GM12878 (cell line): ENCODE data around the gene BRICD5. TPM values are rescaled to one million over a fixed set of nuclear protein-coding genes. Genes with fewer than 3 reads are reported as not detected.

Experiments used
- ATAC-seq: fragments of 200-7000 bp; cut with Tn5 transposase; 3 replicates; pipeline ENCODE4 v1.9.1; 2020; ENCODE audit warnings: mild to moderate bottlenecking, moderate library complexity
- BruUV-seq: library from RNA; stranded (reverse); fragments of 400-500 nt; replicated peaks from 2 replicates; lab custom pipeline; 2021; lab: Mats Ljungman, UMichigan
- CTCF ChIA-PET: fragments of 300-600 bp; sonication (Branson Sonifier 250); formaldehyde crosslinking; extraction: SDS; loops from one replicate; lab custom pipeline; 2021; ENCODE audit warnings: inconsistent platforms; lab: Yijun Ruan, JAX
- POLR2A ChIA-PET: fragments of 350-600 bp; formaldehyde crosslinking; extraction: SDS; loops from one replicate; lab custom pipeline; 2021; ENCODE audit warnings: inconsistent platforms; lab: Charles Lee
- RAD21 ChIA-PET: fragments of 300-600 bp; sonication (Branson Sonifier 250); formaldehyde crosslinking; loops from one replicate; lab custom pipeline; 2023; ENCODE audit warnings: antibody characterized with exemption; ENCODE audit not compliant: unreplicated experiment; lab: Charles Lee
- SMC1A ChIA-PET: fragments of 300-600 bp; sonication (Branson Sonifier 250); formaldehyde crosslinking; loops from one replicate; lab custom pipeline; 2023; ENCODE audit not compliant: unreplicated experiment, uncharacterized antibody; lab: Charles Lee
- DNase-seq: peaks from one replicate; pipeline ENCODE4 v3.0.0-alpha.2; 2011; ENCODE audit warnings: low read depth, low spot score
- FAIRE-seq: peaks from 3 replicates; lab custom pipeline; 2011; peaks lifted over from hg19 to GRCh38; lab: Jason Lieb, UNC
- H2AFZ ChIP-seq: 2 replicates; pipeline ENCODE4 v1.6.0; 2011; ENCODE audit warnings: low read depth, low read length, control low read depth; ENCODE audit not compliant: control insufficient read depth
- H3K27ac ChIP-seq: 2 replicates; pipeline ENCODE4 v1.5.1; 2011; ENCODE audit warnings: control low read depth; ENCODE audit not compliant: control insufficient read depth, insufficient read depth
- H3K27me3 ChIP-seq, 2 experiments: replicated peaks in 1 of 2; 2 replicates each; pipeline versions ENCODE4 v1.6.0 to v1.6.1; 2011; ENCODE audit warnings: low read length in 1 of 2; ENCODE audit not compliant: control insufficient read depth in 2 of 2, insufficient read depth in 2 of 2
- H3K36me3 ChIP-seq, 2 experiments: 2 replicates each; pipeline ENCODE4 v1.5.1; 2011; ENCODE audit warnings: low read length in 1 of 2; ENCODE audit not compliant: control insufficient read depth in 2 of 2, insufficient read depth in 2 of 2
- H3K4me1 ChIP-seq: 2 replicates; pipeline ENCODE4 v1.6.1; 2011; ENCODE audit warnings: mild to moderate bottlenecking, low read length, moderate library complexity, mixed read lengths; ENCODE audit not compliant: control insufficient read depth, insufficient read depth
- H3K4me2 ChIP-seq: 2 replicates; pipeline ENCODE4 v1.6.0; 2011; ENCODE audit warnings: control low read depth; ENCODE audit not compliant: control insufficient read depth, insufficient read depth
- H3K4me3 ChIP-seq: fragments of 200-600 bp; sonication (generic); 2 replicates; pipeline ENCODE4 v1.5.1; 2016
- H3K79me2 ChIP-seq: 2 replicates; pipeline ENCODE4 v1.6.0; 2011; ENCODE audit warnings: low read length; ENCODE audit not compliant: control insufficient read depth, insufficient read depth
- H3K9ac ChIP-seq: 2 replicates; pipeline ENCODE4 v1.8.0; 2011; ENCODE audit warnings: low read length, control low read depth, mixed read lengths; ENCODE audit not compliant: control insufficient read depth, insufficient read depth
- H3K9me3 ChIP-seq: replicated peaks from 3 replicates; pipeline ENCODE4 v1.5.1; 2011; ENCODE audit warnings: mild to moderate bottlenecking, low read length; ENCODE audit not compliant: control insufficient read depth, insufficient read depth
- H4K20me1 ChIP-seq: 2 replicates; pipeline ENCODE4 v1.6.0; 2011; ENCODE audit not compliant: control insufficient read depth, insufficient read depth
- BHLHE40 ChIP-seq, 2 experiments: fragments of 450-650 bp in 1 of 2; IDR thresholded peaks; 2 replicates each; pipeline ENCODE4 v1.6.1; 2011 to 2017; ENCODE audit warnings: low read depth in 2 of 2, borderline replicate concordance in 1 of 2, improper control_type of control experiment in 1 of 2, low read length in 1 of 2, mild to moderate bottlenecking in 1 of 2
- EP300 ChIP-seq, 2 experiments: fragments of 150-350 bp in 1 of 2; IDR thresholded peaks; 2 replicates each; pipeline ENCODE4 v1.6.1; 2011 to 2012; ENCODE audit warnings: low read depth in 2 of 2, low read length in 2 of 2, borderline replicate concordance in 1 of 2, improper control_type of control experiment in 1 of 2, inconsistent platforms in 1 of 2; ENCODE audit not compliant: control insufficient read depth in 1 of 2
- MEF2B ChIP-seq: fragments of 450-650 bp; IDR thresholded peaks from 2 replicates; pipeline ENCODE4 v1.6.1; 2018; ENCODE audit warnings: mild to moderate bottlenecking, moderate library complexity; ENCODE audit not compliant: partially characterized antibody, poor library complexity, severe bottlenecking
- RFX5 ChIP-seq: IDR thresholded peaks from 2 replicates; pipeline ENCODE4 v1.6.1; 2011; ENCODE audit warnings: low read depth, low read length, improper control_type of control experiment
- SMARCA5 ChIP-seq: fragments of 450-650 bp; IDR thresholded peaks from 2 replicates; pipeline ENCODE4 v1.6.1; 2017; ENCODE audit warnings: mild to moderate bottlenecking
- TCF12 ChIP-seq: IDR thresholded peaks from 2 replicates; pipeline ENCODE4 v1.6.1; 2011; ENCODE audit warnings: low read depth, mild to moderate bottlenecking, low read length
- WGBS: methylation state at CpG from one replicate; pipeline ENCODE4 v1.1.6; 2016; ENCODE audit warnings: low lambda C conversion rate; ENCODE audit not compliant: insufficient replicate concordance, insufficient coverage; ENCODE audit errors: missing lambda C conversion rate; 5-methylcytosine and 5-hydroxymethylcytosine counted together
- in situ Hi-C: fragments of 300-500 bp; cut with MboI; formaldehyde crosslinking; loops from 9 replicates; pipeline ENCODE4 v1.14.3; 2018; ENCODE audit warnings: mixed read lengths
- intact Hi-C: fragments of 100-400 bp; cut with micrococcal nuclease; formaldehyde crosslinking; loops from one replicate; pipeline ENCODE4 v1.14.2; 2022; ENCODE audit not compliant: unreplicated experiment
- polyA plus RNA-seq, 11 experiments: library from polyadenylated mRNA; depleted of rRNA in 4 of 11; unstranded in 6 of 11; stranded (reverse) in 5 of 11; fragments of >200 nt; fragmentation: Nextera tagmentation in 4 of 11; fragmentation: Illumina TruSeq in 1 of 11; extraction: Ambion mirVana in 4 of 11; extraction: Trizol in 1 of 11; gene quantifications; 1 replicate in 1 of 11; 2 replicates in 10 of 11; pipeline versions ENCODE4 v1.2.1 to v1.2.3, GENCODE V29; 2011 to 2016; ENCODE audit warnings: inconsistent platforms in 2 of 11, missing spikeins in 2 of 11, low read depth in 1 of 11
- total RNA-seq, 4 experiments: library from RNA; depleted of rRNA in 3 of 4; stranded (reverse); fragments of >200 nt in 3 of 4; fragmentation: Illumina TruSeq in 1 of 4; extraction: Trizol in 1 of 4; gene quantifications; 2 replicates each; pipeline versions ENCODE4 v1.2.1 to v1.2.3, GENCODE V29; 2013 to 2021
- TF ChIP-seq, protein P1 (sequence below): fragments of 450-650 bp; IDR thresholded peaks from 2 replicates; pipeline ENCODE4 v1.6.1; 2017; ENCODE audit warnings: mild to moderate bottlenecking, moderate library complexity

BRICD5 gene
- total and polyA plus RNA-seq, 10 of the 15 experiments (the other 5 are each of a cell fraction or from before 2014, with no cell fraction given): 0.58 to 11.6 (median 1.5) TPM; not detected in 1

DNA sequence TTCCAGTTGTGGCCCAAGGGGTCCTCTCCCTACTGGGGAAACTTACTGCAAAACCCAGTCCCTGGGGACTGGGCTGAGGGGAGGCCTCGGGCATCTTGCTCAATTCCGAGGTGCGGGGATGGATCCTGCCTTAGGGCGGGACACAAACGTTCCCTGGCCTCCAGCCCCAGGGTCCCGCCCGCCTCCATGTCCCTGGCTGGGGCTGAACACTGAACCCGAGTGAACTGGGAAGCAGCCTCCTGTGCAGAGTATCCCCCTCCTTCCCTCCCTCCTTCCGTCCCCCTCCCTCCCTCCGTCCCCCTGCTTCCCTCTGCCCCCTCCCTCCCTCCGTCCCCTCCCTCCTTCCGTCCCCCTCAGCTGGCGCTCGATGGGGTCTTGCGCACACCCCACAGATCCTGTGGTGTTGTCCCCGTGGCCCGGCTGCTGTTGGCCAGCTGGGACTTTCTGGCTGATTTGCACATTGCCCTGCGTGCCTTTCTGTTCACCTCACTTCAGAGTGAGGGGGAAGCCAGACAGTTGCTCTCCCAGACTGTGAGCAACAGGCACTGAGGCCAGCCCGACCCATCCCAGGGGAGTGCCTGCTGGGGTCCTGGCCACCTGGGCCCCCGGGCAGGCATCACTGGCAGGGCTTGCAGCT lies 49.6 kb downstream of the BRICD5 start:
- ChIA-PET CTCF (interaction anchor here (0.8 to 1.9 kb wide), 2 partner anchors 8 to 20 kb away, joined by 4 to 5 read pairs; no protein-coding TSS in a partner anchor), RAD21 (no interaction called here), SMC1A (no interaction called here)
- Histone ChIP-seq H3K36me3 (peaks cover 0 to 8% of the 10 kb centered on the region in 2 experiments; a peak in 2 of 4 replicates), H3K27ac (peak overlapping the region; percentile 55; the same call in 1 of the 2 replicates), H3K4me3 (peak overlapping the region; percentile 24; the same call in 1 of the 2 replicates), H3K9me3 (no peaks in the 10 kb centered on the region; the same call in 2 of the 3 replicates), H3K79me2 (peaks cover 69% of the 10 kb centered on the region), H3K27me3 (no peaks in the 10 kb centered on the region), H3K4me2 (0 out of 2 replicates have a peak overlapping the region, but pooled peaks have one; percentile 26)
- WGBS: under 1% methylated on average over 14 of the region's 20 CpGs
- no TSS peak for BruUV-seq
- TF ChIP-seq EP300 (IDR thresholded peaks at IDR 0.05; ENCODE audit: borderline replicate concordance in 1 of 2, control insufficient read depth in 1 of 2, low read depth in 2 of 2, low read length in 2 of 2) (no peak), SMARCA5 (0 out of 2 replicates have a peak, but pooled peaks have one; percentile 21), BHLHE40 (IDR thresholded peaks at IDR 0.05; ENCODE audit: borderline replicate concordance in 1 of 2, low read depth in 2 of 2, low read length in 1 of 2) (0 out of 4 replicates have a peak, but pooled peaks of 1 of the 2 experiments have one; percentile 10), RFX5 (no peak), MEF2B (peak; percentile 76), TCF12 (peak; percentile 28; the same call in 1 of the 2 replicates)
- TF ChIP-seq, protein P1, sequence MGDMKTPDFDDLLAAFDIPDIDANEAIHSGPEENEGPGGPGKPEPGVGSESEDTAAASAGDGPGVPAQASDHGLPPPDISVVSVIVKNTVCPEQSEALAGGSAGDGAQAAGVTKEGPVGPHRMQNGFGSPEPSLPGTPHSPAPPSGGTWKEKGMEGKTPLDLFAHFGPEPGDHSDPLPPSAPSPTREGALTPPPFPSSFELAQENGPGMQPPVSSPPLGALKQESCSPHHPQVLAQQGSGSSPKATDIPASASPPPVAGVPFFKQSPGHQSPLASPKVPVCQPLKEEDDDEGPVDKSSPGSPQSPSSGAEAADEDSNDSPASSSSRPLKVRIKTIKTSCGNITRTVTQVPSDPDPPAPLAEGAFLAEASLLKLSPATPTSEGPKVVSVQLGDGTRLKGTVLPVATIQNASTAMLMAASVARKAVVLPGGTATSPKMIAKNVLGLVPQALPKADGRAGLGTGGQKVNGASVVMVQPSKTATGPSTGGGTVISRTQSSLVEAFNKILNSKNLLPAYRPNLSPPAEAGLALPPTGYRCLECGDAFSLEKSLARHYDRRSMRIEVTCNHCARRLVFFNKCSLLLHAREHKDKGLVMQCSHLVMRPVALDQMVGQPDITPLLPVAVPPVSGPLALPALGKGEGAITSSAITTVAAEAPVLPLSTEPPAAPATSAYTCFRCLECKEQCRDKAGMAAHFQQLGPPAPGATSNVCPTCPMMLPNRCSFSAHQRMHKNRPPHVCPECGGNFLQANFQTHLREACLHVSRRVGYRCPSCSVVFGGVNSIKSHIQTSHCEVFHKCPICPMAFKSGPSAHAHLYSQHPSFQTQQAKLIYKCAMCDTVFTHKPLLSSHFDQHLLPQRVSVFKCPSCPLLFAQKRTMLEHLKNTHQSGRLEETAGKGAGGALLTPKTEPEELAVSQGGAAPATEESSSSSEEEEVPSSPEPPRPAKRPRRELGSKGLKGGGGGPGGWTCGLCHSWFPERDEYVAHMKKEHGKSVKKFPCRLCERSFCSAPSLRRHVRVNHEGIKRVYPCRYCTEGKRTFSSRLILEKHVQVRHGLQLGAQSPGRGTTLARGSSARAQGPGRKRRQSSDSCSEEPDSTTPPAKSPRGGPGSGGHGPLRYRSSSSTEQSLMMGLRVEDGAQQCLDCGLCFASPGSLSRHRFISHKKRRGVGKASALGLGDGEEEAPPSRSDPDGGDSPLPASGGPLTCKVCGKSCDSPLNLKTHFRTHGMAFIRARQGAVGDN: peak; percentile 39
- TF ChIP-seq, all 136 proteins: peak for 5
- Histone ChIP-seq H4K20me1 (no peaks in the 10 kb centered on the region), H3K4me1 (peaks cover 26% of the 10 kb centered on the region), H3K9ac (peak overlapping the region; percentile 64), H2AFZ (no peak overlapping the region)
- POLR2A ChIA-PET: interaction anchor here (0.5 to 1.3 kb wide), 4 partner anchors 9 to 327 kb away, joined by 3 to 7 read pairs (median 4); no protein-coding TSS in a partner anchor
- intact Hi-C loops (no loop called here), in situ Hi-C loops (no loop called here)
- FAIRE-seq (no peak), DNase-seq (no peak), ATAC-seq (peak; percentile 62)

Other genes starting within 250 kb of the BRICD5 start
Only the 7 nearest of the 24 such genes appear.
- gene TRAF7, start 55.1 kb downstream of the BRICD5 start, total RNA-seq (2014; rRNA removed): 36.9 and 44.6 TPM in 2 replicates
- gene TRAF7, start 55.1 kb downstream of the BRICD5 start, total RNA-seq (2014; rRNA removed; fragmentation: Illumina TruSeq; extraction: Trizol): 23.2 and 26.3 TPM in 2 replicates
- 82.6 and 87.0 TPM in 2 replicates for gene TRAF7, start 55.1 kb downstream of the BRICD5 start, total RNA-seq (2021)
- 23.5 and 46.7 TPM in 2 replicates for gene TRAF7, start 55.1 kb downstream of the BRICD5 start, polyA plus RNA-seq (2011; rRNA removed)
- gene TRAF7, start 55.1 kb downstream of the BRICD5 start, polyA plus RNA-seq (2014; fragmentation: Illumina TruSeq; extraction: Trizol): 16.8 and 19.4 TPM in 2 replicates
- 1 to 10 TPM in 1 of 2 experiments, under 1 TPM in 1; 0.61 to 2.1 TPM for gene TRAF7, start 55.1 kb downstream of the BRICD5 start, polyA plus RNA-seq (2014; fragmentation: Nextera tagmentation; extraction: Ambion mirVana)
- gene TRAF7, start 55.1 kb downstream of the BRICD5 start, polyA plus RNA-seq (2014; rRNA removed): 44.4 and 50.3 TPM in 2 replicates
- 10 to 100 TPM; 29.8 to 30.2 TPM for gene TRAF7, start 55.1 kb downstream of the BRICD5 start, polyA plus RNA-seq (2016; fragmentation: Nextera tagmentation; extraction: Ambion mirVana)
- gene CASKIN1, start 14.3 kb downstream of the BRICD5 start, total RNA-seq (2014; rRNA removed): 0.05 and 0.11 TPM in 2 replicates
- not detected in 2 replicates for gene CASKIN1, start 14.3 kb downstream of the BRICD5 start, total RNA-seq (2014; rRNA removed; fragmentation: Illumina TruSeq; extraction: Trizol)
- gene CASKIN1, start 14.3 kb downstream of the BRICD5 start, total RNA-seq (2021): 0.33 and 0.53 TPM in 2 replicates
- gene CASKIN1, start 14.3 kb downstream of the BRICD5 start, polyA plus RNA-seq (2011; rRNA removed): 0.03 TPM in 2 replicates
- not detected in 2 replicates for gene CASKIN1, start 14.3 kb downstream of the BRICD5 start, polyA plus RNA-seq (2014; fragmentation: Illumina TruSeq; extraction: Trizol)
- gene CASKIN1, start 14.3 kb downstream of the BRICD5 start, polyA plus RNA-seq (2014; fragmentation: Nextera tagmentation; extraction: Ambion mirVana): under 1 TPM in 1 of 2 experiments, not detected in 1; 0.08 TPM
- 0.15 and 0.32 TPM in 2 replicates for gene CASKIN1, start 14.3 kb downstream of the BRICD5 start, polyA plus RNA-seq (2014; rRNA removed)
- gene CASKIN1, start 14.3 kb downstream of the BRICD5 start, polyA plus RNA-seq (2016; fragmentation: Nextera tagmentation; extraction: Ambion mirVana): not detected
- gene MLST8, start 5.4 kb downstream of the BRICD5 start, total RNA-seq (2014; rRNA removed): 72.0 and 80.9 TPM in 2 replicates
- gene MLST8, start 5.4 kb downstream of the BRICD5 start, total RNA-seq (2014; rRNA removed; fragmentation: Illumina TruSeq; extraction: Trizol): 9.8 and 11.0 TPM in 2 replicates
- gene MLST8, start 5.4 kb downstream of the BRICD5 start, total RNA-seq (2021): 73.7 and 75.4 TPM in 2 replicates
- gene MLST8, start 5.4 kb downstream of the BRICD5 start, polyA plus RNA-seq (2011; rRNA removed): 22.4 and 53.0 TPM in 2 replicates
- 5.7 and 29.1 TPM in 2 replicates for gene MLST8, start 5.4 kb downstream of the BRICD5 start, polyA plus RNA-seq (2014; fragmentation: Illumina TruSeq; extraction: Trizol)
- 1 to 10 TPM; 1.0 to 6.3 TPM for gene MLST8, start 5.4 kb downstream of the BRICD5 start, polyA plus RNA-seq (2014; fragmentation: Nextera tagmentation; extraction: Ambion mirVana)
- 114 and 124 TPM in 2 replicates for gene MLST8, start 5.4 kb downstream of the BRICD5 start, polyA plus RNA-seq (2014; rRNA removed)
- gene MLST8, start 5.4 kb downstream of the BRICD5 start, polyA plus RNA-seq (2016; fragmentation: Nextera tagmentation; extraction: Ambion mirVana): 100 to 1,000 TPM; 111 to 114 TPM
- 22.4 and 25.4 TPM in 2 replicates for gene PGP, start 4.0 kb upstream of the BRICD5 start, total RNA-seq (2014; rRNA removed)
- 9.4 and 10.8 TPM in 2 replicates for gene PGP, start 4.0 kb upstream of the BRICD5 start, total RNA-seq (2014; rRNA removed; fragmentation: Illumina TruSeq; extraction: Trizol)
- gene PGP, start 4.0 kb upstream of the BRICD5 start, total RNA-seq (2021): 25.7 and 26.1 TPM in 2 replicates
- 4.1 and 6.4 TPM in 2 replicates for gene PGP, start 4.0 kb upstream of the BRICD5 start, polyA plus RNA-seq (2011; rRNA removed)
- 2.2 and 5.6 TPM in 2 replicates for gene PGP, start 4.0 kb upstream of the BRICD5 start, polyA plus RNA-seq (2014; fragmentation: Illumina TruSeq; extraction: Trizol)
- 1 to 10 TPM in 1 of 2 experiments, under 1 TPM in 1; 0.42 to 5.0 TPM for gene PGP, start 4.0 kb upstream of the BRICD5 start, polyA plus RNA-seq (2014; fragmentation: Nextera tagmentation; extraction: Ambion mirVana)
- gene PGP, start 4.0 kb upstream of the BRICD5 start, polyA plus RNA-seq (2014; rRNA removed): 28.0 and 34.9 TPM in 2 replicates
- 10 to 100 TPM; 13.4 to 25.4 TPM for gene PGP, start 4.0 kb upstream of the BRICD5 start, polyA plus RNA-seq (2016; fragmentation: Nextera tagmentation; extraction: Ambion mirVana)
- gene E4F1, start 12.7 kb upstream of the BRICD5 start, total RNA-seq (2014; rRNA removed): 26.0 and 36.5 TPM in 2 replicates
- 6.0 and 6.9 TPM in 2 replicates for gene E4F1, start 12.7 kb upstream of the BRICD5 start, total RNA-seq (2014; rRNA removed; fragmentation: Illumina TruSeq; extraction: Trizol)
- 27.8 and 33.2 TPM in 2 replicates for gene E4F1, start 12.7 kb upstream of the BRICD5 start, total RNA-seq (2021)
- 3.1 and 10.8 TPM in 2 replicates for gene E4F1, start 12.7 kb upstream of the BRICD5 start, polyA plus RNA-seq (2011; rRNA removed)
- 0.32 and 2.3 TPM in 2 replicates for gene E4F1, start 12.7 kb upstream of the BRICD5 start, polyA plus RNA-seq (2014; fragmentation: Illumina TruSeq; extraction: Trizol)
- gene E4F1, start 12.7 kb upstream of the BRICD5 start, polyA plus RNA-seq (2014; fragmentation: Nextera tagmentation; extraction: Ambion mirVana): 1 to 10 TPM in 1 of 2 experiments, under 1 TPM in 1; 0.23 to 2.1 TPM
- gene E4F1, start 12.7 kb upstream of the BRICD5 start, polyA plus RNA-seq (2014; rRNA removed): 26.7 and 34.0 TPM in 2 replicates
- 10 to 100 TPM; 18.2 to 25.6 TPM for gene E4F1, start 12.7 kb upstream of the BRICD5 start, polyA plus RNA-seq (2016; fragmentation: Nextera tagmentation; extraction: Ambion mirVana)
- 0.71 and 1.2 TPM in 2 replicates for gene DNASE1L2, start 25.6 kb upstream of the BRICD5 start, total RNA-seq (2014; rRNA removed)
- gene DNASE1L2, start 25.6 kb upstream of the BRICD5 start, total RNA-seq (2014; rRNA removed; fragmentation: Illumina TruSeq; extraction: Trizol): 0.22 and 0.23 TPM in 2 replicates
- gene DNASE1L2, start 25.6 kb upstream of the BRICD5 start, total RNA-seq (2021): 0.93 and 1.5 TPM in 2 replicates
- 0.36 and 0.76 TPM in 2 replicates for gene DNASE1L2, start 25.6 kb upstream of the BRICD5 start, polyA plus RNA-seq (2011; rRNA removed)
- 0.06 TPM in 1 of 2 replicates, not detected in the other for gene DNASE1L2, start 25.6 kb upstream of the BRICD5 start, polyA plus RNA-seq (2014; fragmentation: Illumina TruSeq; extraction: Trizol)
- under 1 TPM; 0.10 to 0.13 TPM for gene DNASE1L2, start 25.6 kb upstream of the BRICD5 start, polyA plus RNA-seq (2014; fragmentation: Nextera tagmentation; extraction: Ambion mirVana)
- 0.79 and 1.7 TPM in 2 replicates for gene DNASE1L2, start 25.6 kb upstream of the BRICD5 start, polyA plus RNA-seq (2014; rRNA removed)
- under 1 TPM; 0.20 to 0.36 TPM for gene DNASE1L2, start 25.6 kb upstream of the BRICD5 start, polyA plus RNA-seq (2016; fragmentation: Nextera tagmentation; extraction: Ambion mirVana)
- 40.3 and 55.7 TPM in 2 replicates for gene ECI1, start 40.7 kb upstream of the BRICD5 start, total RNA-seq (2014; rRNA removed)
- 12.7 and 13.5 TPM in 2 replicates for gene ECI1, start 40.7 kb upstream of the BRICD5 start, total RNA-seq (2014; rRNA removed; fragmentation: Illumina TruSeq; extraction: Trizol)
- gene ECI1, start 40.7 kb upstream of the BRICD5 start, total RNA-seq (2021): 61.0 and 62.1 TPM in 2 replicates
- 18.1 and 35.8 TPM in 2 replicates for gene ECI1, start 40.7 kb upstream of the BRICD5 start, polyA plus RNA-seq (2011; rRNA removed)
- 1.7 and 7.2 TPM in 2 replicates for gene ECI1, start 40.7 kb upstream of the BRICD5 start, polyA plus RNA-seq (2014; fragmentation: Illumina TruSeq; extraction: Trizol)
- 10 to 100 TPM in 1 of 2 experiments, 1 to 10 TPM in 1; 2.2 to 13.8 TPM for gene ECI1, start 40.7 kb upstream of the BRICD5 start, polyA plus RNA-seq (2014; fragmentation: Nextera tagmentation; extraction: Ambion mirVana)
- gene ECI1, start 40.7 kb upstream of the BRICD5 start, polyA plus RNA-seq (2014; rRNA removed): 65.2 and 71.9 TPM in 2 replicates
- 10 to 100 TPM; 12.7 to 82.1 TPM for gene ECI1, start 40.7 kb upstream of the BRICD5 start, polyA plus RNA-seq (2016; fragmentation: Nextera tagmentation; extraction: Ambion mirVana)